ENCODE results near the gene PYGL. TPM values are rescaled to one million over a fixed set of nuclear protein-coding genes. Genes with fewer than 3 reads are reported as not detected.
"Not testable (repeated sequence)": the region's sequence is repeated elsewhere in the genome, so short reads cannot be mapped to it uniquely, and the experiment has no call there.

Gene PYGL
- total RNA-seq, 1 experiment from 2014 or later: 0.63 TPM

DNA sequence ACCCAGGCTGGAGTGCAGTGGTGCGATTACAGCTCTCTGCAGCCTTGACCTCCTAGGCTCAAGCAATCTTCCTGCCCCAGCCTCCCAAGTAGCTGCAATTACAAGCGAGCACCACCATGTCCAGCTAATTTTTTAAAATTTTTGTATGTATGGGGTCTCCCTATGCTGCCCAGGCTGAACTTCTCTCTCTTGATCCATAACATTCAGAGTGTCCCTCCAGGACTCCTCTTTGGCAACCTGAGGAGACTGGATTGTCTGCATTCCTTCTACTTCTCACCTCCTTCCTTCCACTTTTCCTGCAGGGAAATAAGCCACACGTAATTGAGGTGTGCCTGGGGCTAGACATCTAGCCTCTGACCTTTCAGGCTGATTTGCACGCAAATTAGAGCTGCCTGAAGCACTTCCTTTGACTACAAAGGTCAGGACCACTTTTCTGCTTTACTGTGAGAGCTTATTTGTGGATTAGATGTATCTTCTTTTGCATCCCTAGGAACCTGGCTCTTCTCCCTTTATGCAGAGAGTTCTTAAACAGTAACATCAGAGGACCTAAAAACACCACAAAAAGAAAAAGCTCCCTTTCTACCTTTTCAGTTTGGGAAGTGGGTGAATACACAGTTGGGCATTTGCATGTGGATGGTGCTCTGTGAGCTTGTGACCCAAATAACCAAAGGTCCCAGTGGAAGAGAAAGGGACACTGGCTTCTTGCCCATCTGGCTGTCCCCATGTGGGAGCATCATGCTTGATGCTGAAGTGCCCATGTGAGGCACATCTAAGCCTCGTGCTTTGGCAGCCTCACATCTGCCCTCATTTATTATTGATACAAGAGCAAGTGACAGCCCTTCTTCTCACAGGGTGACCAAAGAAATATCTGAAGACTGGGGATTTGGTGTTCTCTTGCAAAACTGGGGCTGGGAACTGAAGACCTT is 33.5 kb downstream of the PYGL start:
- Histone ChIP-seq H3K36me3 (no peaks in the 10 kb centered on the region), H3K9me3 (no peaks in the 10 kb centered on the region), H3K4me3 (no peak overlapping the region), H3K27me3 (no peaks in the 10 kb centered on the region)
- DNase-seq: no peak

DNA sequence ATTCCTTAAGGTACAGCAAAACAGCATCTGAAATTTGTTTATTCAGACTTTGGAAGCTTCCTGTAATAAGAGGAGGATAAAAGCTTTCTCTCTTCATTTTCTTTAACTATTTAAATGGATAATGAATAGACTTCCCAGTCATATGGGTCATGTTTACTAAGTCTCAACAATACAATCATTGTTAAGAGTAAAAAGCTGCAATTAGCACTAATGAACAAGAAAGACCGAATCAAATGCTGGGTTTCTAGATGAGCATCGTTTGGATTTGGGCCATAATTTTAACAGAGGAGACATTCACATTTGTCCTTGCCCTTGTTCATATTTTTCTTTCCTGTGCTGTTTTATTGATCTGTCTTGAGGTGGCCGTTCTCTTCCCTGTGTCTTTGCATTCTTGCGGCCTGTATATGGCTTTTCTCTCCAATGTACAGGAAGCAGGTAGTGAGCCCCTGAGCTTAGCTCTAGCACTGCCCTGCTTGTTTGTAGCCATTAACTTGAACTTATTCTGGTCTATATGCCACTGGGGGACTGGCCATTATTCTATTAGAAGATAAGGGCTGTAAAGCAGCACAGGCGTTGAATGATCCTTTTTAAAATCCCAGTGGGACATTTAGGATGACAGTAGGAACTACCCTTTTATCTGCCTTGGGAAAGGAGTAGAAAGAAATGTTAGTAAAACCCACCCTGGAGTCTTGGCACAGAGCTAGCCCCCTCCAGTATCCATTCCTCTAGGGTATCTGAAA is 37.8 kb downstream of the PYGL start:
- Histone ChIP-seq H3K27me3 (no peaks in the 10 kb centered on the region), H3K4me3 (no peak overlapping the region), H3K36me3 (no peaks in the 10 kb centered on the region), H3K9me3 (no peaks in the 10 kb centered on the region)
- DNase-seq: no peak

DNA sequence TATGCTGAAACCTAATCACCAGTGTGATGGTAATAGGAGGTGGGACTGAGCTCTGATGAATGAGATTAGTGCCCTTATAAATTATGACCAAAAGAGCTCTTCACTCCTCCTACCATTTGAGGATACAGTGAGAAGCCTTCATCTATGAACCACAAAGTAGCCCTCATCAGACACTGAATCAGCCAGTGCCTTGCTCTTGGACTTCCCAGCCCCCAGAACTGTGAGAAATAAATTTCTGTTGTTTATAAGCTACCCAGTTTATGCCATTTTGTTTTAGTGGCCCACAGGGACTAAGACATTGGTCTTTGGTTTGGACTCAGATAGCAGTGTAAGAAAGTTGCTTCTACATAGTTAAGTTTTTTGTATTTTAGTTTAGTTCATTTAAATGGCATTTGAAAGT is 39.6 kb downstream of the PYGL start:
- Histone ChIP-seq H3K27me3 (no peaks in the 10 kb centered on the region), H3K9me3 (no peaks in the 10 kb centered on the region), H3K4me3 (no peak overlapping the region), H3K36me3 (no peaks in the 10 kb centered on the region)
- DNase-seq: no peak

DNA sequence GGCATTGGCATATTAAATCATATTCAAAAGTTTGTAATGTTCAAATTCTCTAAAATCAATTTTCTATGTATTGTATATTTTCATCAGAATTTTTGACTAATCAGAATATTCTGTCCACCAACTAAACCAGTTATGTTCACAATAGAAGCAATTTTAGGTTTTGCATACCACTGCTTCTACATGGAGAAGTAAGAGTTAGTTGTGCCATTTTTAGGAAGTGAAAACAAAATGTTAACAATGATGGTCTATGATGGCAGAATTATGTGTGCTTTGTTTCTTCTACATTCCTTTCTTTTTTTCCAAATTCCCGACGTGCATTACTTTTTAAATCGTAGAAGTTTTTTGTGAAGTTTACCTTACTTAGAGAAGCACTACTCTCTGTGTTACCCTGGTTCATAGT is 42.9 kb downstream of the PYGL start:
- H3K4me3 ChIP-seq: no peak overlapping the region
- DNase-seq: no peak
- no peaks in the 10 kb centered on the region for H3K27me3 ChIP-seq
- H3K36me3 ChIP-seq: no peaks in the 10 kb centered on the region
- no peaks in the 10 kb centered on the region for H3K9me3 ChIP-seq

DNA sequence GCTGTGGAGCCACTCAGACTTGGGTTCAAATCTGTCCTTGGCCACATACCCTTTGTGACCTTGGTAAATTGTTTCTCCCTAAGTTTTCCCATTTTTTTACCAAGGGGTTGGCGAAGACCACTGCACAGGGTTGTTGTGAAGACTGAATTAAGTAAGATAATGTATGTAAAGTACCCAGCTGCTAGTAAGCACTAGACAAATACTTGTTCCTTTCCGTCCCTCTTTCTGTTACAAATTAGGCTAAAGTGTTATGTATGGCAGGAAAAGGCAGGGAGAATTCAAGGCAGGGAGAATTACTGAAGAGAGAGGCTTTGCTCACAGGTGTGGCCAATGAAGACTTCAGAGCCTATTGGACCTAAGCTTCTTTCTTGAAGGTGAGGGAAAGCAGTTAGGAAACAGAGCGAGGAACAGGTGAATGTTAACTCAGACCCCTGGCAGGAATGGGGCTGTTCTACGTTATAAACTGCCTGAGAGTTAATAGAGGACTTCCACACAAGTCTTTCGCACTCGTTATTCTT is 46.6 kb downstream of the PYGL start:
- Histone ChIP-seq H3K9me3 (no peaks in the 10 kb centered on the region), H3K27me3 (no peaks in the 10 kb centered on the region), H3K4me3 (no peak overlapping the region), H3K36me3 (no peaks in the 10 kb centered on the region)
- DNase-seq: no peak

DNA sequence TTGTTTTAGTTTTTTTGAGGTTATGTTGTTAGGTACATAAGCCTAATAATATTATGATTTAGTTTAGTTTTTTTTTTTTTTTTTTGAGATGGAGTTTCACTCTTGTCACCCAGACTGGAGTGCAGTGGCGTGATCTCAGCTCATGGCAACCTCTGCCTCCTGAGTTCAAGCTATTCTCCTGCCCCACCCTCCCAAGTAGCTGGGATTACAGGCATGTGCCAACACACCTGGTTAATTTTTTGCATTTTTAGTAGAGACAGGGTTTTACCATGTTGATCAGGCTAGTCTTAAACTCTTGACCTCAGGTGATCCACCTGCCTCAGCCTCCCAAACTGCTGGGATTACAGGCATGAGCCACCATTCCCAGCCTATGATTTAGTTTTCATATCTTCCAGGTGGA is 47.3 kb downstream of the PYGL start:
- H3K9me3 ChIP-seq, DNase-seq, H3K4me3 ChIP-seq, H3K27me3 ChIP-seq, H3K36me3 ChIP-seq: not testable (repeated sequence)

DNA sequence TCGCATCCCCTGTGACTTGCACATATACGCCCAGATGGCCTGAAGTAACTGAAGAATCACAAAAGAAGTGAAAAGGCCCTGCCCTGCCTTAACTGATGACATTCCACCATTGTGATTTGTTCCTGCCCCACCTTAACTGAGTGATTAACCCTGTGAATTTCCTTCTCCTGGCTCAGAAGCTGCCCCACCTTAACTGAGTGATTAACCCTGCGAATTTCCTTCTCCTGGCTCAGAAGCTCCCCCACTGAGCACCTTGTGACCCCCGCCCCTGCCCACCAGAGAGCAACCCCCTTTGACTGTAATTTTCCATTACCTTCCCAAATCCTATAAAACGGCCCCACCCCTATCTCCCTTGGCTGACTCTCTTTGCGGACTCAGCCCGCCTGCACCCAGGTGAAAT is 47.9 kb downstream of the PYGL start:
- H3K27me3 ChIP-seq, H3K36me3 ChIP-seq, H3K4me3 ChIP-seq, DNase-seq, H3K9me3 ChIP-seq: not testable (repeated sequence)

DNA sequence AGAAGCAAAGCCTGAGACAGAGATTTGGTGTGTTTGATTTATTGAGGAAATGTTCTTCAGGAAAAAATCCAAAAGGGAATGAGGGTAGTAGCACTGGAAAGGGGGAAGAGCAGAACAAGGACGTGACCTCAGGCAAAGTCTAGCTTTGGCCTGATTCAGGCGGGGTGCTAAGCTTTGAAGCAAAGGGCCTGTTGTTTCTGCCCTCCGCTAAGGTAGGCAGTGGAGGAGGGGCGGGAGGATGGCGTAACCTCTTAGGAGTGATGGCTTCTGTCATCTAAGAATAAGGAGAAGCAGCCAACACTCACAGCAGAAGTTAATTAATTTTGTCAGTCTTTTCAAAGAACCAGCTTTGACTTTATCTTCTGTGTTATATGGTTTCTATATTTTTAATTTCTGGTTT is 52.0 kb downstream of the PYGL start:
- Histone ChIP-seq H3K27me3 (no peaks in the 10 kb centered on the region), H3K36me3 (no peaks in the 10 kb centered on the region), H3K4me3 (no peak overlapping the region), H3K9me3 (no peaks in the 10 kb centered on the region)
- no peak for DNase-seq

DNA sequence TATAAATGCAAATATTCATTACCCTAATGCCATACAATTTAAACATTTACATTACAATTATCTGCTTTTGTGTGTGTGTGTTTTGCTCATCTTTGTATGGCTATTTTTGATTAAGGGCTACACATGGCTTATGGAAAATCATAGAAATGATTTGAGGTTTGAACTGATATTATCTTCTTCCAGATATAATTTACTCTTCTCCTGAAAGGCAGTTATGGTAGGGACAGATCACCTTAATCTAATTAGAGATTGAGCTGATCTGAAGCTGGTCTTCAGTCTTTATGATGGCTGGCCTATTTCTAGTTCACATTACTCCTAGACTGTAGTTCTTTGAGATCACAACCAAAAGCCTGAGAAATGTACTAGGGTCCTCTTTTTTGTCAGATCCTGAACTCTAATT is 56.8 kb downstream of the PYGL start:
- Histone ChIP-seq H3K9me3 (no peaks in the 10 kb centered on the region), H3K36me3 (no peaks in the 10 kb centered on the region), H3K4me3 (no peak overlapping the region), H3K27me3 (no peaks in the 10 kb centered on the region)
- no peak for DNase-seq

DNA sequence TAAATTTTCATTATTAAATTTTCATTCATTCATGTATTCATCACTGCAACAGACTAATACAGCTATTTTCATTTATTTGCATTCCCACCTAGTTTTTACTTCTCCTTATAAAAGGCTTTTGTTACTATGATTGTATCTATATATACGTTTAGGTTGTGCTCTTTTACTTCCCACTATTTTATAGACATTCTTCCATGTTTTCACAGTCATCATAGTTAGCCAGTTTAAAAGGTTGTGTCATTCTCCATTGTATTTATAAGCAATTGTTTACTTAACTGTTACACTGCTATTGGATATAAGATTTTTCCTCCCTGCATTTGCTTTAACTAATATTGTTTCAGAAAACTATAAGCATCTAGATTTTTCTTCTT is 60.5 kb downstream of the PYGL start:
- DNase-seq: no peak
- H3K27me3 ChIP-seq: no peaks in the 10 kb centered on the region
- no peaks in the 10 kb centered on the region for H3K36me3 ChIP-seq
- H3K9me3 ChIP-seq: no peaks in the 10 kb centered on the region
- H3K4me3 ChIP-seq: no peak overlapping the region

DNA sequence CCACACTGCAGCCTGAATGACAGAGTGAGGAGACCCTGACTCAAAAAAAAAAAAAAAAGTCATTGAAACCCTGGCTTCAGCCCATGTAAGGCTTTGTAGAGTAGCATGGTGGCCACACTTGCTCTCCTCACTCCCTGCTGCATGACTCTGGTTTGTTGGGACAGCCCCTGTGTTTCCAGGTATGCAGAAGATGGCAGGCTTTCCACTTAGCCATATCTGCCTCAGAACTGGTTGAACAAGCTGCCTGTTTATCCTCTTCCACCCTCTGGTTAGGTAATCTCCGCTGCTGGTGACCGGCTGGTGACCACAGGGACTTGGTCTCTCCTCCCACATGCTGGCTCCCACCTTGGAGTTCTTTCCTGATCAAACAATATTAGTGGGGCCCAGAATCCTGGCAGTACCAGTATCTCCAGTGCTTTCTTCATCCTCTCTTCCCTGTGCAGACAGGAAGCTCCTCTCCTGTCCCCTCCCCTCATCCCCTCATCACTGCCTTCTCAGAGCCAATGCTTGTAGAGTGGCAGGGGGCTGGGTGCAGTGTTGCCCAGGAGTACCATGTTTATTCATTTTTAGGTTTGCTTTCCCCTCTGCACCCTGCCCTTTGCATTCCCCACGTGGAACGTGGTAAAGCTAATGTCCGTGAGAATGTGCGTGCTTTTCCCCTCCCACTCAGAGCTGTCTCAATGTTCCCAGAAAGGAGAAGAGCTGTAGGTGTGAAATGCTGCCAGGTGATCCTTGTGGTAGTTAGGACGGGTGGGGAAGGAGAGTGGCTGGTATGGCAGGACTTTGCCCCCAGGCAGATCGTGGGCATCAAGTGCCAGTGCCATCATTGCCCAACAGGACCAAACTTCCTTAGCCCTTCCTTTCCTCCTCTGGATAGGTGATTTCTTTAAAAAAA is 61.1 kb downstream of the PYGL start:
- no peak overlapping the region for H3K4me3 ChIP-seq
- H3K9me3 ChIP-seq: no peaks in the 10 kb centered on the region
- no peak for DNase-seq
- no peaks in the 10 kb centered on the region for H3K27me3 ChIP-seq
- no peaks in the 10 kb centered on the region for H3K36me3 ChIP-seq

DNA sequence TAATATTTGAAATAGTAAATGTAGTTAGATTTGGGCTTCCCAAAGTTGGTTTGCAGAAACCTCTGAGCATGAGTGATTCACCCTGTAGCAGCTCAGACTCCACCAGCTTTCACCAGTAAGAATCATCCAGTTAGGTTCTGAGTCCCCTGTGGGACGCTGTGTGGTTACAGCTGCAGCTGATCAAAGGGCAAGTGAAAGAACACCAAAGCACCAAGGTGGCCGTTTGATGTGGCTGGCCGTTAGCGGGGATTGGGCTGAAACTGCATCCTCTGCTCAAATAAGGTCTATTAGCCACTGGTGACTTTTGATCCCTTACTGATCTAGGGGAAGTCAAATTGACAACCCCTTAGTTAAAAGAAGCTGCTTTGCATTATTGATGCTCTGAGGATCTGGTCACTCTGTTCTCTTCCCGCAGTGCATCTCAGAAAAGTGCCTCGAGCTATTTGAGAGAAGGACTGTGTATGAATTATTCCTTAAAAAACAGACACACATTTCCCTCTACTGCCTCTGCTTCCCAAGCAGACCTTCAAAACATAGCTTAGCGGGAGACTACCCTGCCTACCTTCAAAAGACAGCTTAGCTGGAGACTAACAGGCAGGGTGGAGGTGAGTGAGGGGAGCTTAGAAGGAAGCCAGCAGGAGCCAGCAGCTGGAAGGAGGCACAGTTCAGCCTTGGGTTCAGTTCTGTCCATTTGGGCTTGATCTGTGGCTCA is 68.8 kb downstream of the PYGL start:
- no peak overlapping the region for H3K4me3 ChIP-seq
- no peak for DNase-seq
- H3K36me3 ChIP-seq: no peaks in the 10 kb centered on the region
- no peaks in the 10 kb centered on the region for H3K9me3 ChIP-seq
- H3K27me3 ChIP-seq: no peaks in the 10 kb centered on the region; the same call in 1 of the 2 replicates

DNA sequence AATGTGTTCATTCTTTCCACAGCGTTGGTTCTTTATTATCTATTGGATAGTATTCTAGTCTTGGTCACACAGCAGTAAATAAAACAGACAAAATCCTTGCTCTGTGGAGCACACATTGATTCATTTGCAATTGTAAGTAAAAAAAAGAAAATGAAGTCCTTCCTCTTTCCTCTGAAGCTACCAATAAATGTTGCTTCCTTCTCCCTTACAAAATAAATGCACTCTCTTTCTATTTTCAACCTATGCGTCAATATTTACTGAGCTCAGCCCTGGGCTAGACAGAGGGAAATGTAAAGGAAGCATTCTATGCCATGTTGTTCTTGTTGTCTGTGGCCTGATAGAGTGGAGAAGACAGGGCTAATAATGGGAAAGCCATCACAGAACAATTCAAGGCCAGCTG is 69.5 kb downstream of the PYGL start:
- Histone ChIP-seq H3K9me3 (no peaks in the 10 kb centered on the region), H3K4me3 (no peak overlapping the region), H3K36me3 (no peaks in the 10 kb centered on the region), H3K27me3 (no peaks in the 10 kb centered on the region; the same call in 1 of the 2 replicates)
- DNase-seq: no peak

DNA sequence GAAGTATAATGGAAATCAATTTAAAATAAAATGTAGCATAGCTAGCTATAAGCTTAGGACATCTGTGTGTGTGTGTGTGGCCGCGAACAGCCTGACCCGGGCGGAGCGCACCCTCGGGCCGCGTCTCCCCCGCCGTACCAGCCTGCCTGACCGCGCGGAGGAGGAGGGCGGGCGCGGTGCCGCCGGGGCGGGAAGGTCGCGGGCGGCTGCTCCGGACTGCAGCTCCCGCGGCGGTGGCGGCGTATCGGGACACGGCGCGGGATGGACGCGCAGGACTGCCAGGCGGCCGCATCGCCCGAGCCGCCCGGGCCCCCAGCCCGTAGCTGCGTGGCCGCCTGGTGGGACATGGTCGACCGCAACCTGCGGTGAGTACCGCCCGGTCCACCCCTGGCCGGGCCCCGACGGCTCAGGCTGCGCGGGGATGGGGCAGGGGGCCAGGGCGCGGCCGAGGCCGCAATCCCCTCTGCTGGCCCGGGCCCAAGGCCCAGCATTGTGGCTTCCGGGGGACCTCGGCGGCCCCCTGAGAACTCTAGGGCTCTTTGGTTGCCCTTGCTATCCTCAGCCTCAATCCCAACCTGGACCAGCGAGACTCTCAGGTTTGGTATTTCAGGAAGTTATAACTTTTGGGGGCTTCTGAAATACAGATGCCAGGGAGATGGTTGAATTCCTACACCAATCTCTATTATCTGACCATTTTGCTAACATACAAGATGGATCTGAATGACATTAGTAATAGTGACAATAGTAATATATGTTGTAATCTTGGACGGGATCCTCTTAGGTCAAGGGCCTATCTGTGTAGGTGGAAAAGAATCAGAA is 72.2 kb downstream of the PYGL start, which contains the start of gene ABHD12B:
Gene ABHD12B, plus strand, starts transcription at position 140 of the 819 bp plus-strand sequence. Its CDS starts 122 bp downstream, at position 262.
- H3K4me3 ChIP-seq: no peak within 1 kb of the TSS
- peak; percentile 8 for DNase-seq
- no peaks in the 10 kb centered on the region for H3K9me3 ChIP-seq
- H3K27me3 ChIP-seq: no peaks in the 10 kb centered on the region; the same call in 1 of the 2 replicates
- no peaks in the 10 kb centered on the region for H3K36me3 ChIP-seq

DNA sequence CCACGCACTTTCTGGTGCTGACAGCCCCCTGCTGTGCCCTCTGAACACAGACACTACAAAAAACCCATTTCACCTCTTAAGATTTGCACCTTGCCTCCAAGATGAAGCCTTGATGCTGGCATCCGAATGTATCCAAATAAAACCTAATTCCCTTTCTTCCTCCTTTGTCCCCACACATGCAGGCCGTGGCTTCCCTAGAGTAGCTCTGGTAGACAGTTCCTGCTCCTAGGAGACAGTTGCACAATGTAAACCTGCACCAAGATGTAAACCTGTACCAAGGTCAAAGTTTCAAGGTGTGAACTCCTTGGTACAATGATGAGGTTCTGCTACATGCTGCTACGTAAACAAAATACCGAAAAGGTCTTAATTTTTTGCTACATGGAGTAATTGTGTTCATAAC is 73.1 kb downstream of the PYGL start:
- Histone ChIP-seq H3K36me3 (no peaks in the 10 kb centered on the region), H3K4me3 (no peak overlapping the region), H3K27me3 (no peaks in the 10 kb centered on the region; the same call in 1 of the 2 replicates), H3K9me3 (no peaks in the 10 kb centered on the region)
- no peak for DNase-seq
